Stimulated activated CD4-positive, alpha-beta T cell treated with anti-CD3 and anti-CD28 coated beads, Interleukin-1b, Interleukin-23, amount 100 ng/mL, for 48 hours (primary cell): ENCODE results near the gene FADS2.
A peak's percentile ranks its signal among the peaks of the same experiment; 100 is the strongest.
"Not testable (repeated sequence)": the region's sequence is repeated elsewhere in the genome, so short reads cannot be mapped to it uniquely, and the experiment has no call there.

Experiments used
- DNase-seq: peaks from one replicate; pipeline ENCODE4 v3.0.0-alpha.2; 2020

The FADS2 gene

DNA sequence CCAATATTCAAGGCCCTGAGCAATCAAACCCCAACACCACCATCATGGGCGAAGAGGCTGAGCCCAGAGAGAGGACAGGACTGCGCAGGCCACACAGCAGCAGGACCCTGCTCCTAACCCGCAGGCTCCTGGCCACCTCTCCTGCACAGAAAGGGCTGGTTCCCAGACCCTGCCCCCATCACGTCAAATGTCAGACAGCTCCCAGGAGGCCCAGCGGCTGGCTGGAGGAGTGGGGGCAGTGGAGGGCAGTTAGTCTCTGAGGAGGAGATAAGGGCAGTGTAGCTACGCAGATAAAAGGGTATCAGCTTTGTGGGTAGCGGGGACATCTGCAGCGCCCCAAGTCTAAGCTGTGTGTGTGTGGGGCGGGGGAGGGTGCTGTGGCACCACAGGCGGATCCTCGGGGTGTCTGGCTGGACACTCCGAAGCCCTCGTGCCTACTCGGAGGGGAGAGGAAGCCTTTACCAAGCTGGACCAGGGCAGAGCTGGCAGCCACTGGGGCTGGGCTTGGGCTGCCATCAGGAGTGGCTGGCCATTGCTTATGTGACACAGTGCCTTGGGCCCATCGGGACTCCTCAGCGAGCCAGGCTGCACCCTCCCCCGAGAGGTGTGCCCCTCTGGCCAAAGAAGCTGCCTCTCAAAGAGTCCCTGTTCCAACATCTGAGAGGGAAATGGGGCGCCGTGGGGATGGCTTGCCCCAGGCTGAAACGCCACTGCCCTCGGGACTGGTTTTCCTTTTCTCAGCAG lies 41.8 kb downstream of the FADS2 start:
- no peak for DNase-seq

DNA sequence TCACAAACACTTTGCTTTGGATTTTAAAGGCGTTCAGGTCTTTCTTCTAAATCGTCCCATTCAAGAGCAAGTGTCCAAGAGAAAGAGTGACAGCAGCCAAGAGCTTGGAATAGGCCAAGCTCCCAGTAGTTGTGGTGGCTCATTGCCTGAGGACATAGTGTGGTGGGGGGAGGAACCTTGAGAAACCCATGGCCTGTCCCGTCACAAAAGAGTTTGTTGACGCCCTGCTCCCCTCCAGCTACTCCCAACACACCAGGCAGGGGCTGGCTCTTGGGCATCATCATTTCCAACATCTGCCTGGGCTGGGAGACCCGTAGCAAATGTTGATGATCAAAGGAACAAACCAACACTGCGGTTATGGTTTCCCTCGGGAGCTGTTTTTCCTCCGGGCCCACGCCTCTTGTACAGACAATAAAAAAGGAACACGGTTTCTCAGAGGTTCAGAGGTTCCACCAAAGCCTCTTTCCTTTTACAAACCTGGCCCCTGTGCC lies 42.5 kb downstream of the FADS2 start:
- no peak for DNase-seq

DNA sequence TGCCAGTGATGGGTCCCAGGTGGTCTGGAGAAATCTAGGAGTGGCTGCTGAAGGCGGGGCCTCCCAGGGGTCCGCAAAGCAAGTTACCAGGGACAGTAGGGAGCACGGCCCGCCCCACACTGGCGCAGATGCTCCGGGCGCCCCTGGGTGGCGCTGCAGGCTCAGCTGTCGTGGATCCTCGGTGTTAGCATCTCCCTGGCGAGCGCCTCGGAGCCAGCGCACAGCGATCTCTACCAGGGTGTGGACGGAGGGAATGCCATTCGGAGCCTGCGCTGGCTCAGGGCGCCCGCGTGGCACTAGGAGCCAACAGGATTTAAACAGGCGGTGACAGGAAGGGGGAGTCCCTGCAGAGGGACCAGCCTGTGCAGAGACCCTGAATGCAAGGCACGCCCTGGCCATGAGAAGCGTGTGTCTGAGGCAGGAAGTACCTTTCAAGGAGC lies 43.1 kb downstream of the FADS2 start:
- peak; percentile 67 for DNase-seq

DNA sequence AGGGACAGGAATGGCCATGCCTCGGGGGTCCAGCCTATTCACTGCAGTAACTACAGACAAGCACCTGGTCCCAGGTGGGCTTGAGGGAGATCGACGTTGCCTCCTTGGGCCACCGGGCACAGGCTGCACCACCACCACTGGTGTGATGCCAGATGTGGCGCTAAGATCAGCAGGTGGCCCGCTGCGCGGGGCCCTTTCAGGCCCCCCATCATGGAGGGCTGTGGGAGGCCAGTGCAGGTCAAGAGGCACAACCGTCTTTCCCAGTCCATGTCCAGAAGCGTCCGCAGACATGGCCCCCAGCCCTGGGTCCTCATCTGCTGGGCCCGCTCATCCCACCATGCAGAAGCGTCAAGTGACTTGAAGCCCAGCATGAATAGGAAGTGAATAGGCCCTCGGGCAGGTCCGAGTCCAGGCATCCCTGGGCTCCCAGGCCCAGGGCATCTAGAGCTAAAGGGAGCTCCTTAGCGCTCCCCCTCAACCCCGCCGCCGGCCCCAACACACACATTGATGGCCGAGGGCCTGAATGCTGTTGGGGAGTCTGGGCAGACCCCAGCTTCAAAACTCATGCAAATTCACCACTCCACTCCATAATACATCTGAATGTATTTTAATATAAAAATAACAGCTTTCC lies 45.0 kb downstream of the FADS2 start:
- DNase-seq = no peak

DNA sequence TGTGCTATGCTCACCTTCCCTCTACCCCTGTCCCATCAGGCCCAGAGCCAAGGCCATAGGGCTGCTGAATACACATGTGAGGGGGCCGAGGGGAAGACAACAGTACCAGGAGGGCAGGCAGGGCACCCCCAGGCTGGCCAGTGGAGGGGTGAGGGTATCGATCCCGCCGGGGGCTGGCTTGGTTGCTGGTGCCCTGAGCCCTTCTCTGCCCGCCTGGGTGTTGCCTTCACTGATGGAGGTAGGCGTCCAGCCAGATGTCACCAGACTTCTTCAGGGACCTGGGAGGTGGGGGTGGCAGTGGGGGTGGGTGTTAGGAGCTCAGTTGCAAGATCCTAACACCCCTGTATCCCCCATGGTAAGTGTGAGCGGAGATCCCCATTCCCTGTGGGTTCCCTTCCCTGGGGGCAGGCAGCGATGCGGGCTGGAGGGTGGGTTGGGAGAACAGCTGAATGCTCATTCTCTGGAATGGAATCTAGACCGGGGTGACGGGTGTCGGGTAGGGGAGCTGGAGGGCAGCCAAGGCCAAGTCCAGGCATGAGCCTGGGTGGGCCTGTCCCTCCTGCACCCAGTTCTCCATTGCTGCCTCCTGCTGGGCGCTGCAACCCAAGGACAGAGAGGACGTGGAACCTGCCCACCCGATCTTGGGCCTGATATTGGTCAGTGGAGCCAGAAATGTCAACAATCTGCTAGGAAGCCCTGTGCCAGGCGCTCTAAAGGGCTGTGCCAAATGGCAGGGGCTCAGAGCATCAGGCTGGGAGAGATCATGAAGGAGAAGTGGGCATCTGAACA lies 45.7 kb downstream of the FADS2 start:
- no peak for DNase-seq

DNA sequence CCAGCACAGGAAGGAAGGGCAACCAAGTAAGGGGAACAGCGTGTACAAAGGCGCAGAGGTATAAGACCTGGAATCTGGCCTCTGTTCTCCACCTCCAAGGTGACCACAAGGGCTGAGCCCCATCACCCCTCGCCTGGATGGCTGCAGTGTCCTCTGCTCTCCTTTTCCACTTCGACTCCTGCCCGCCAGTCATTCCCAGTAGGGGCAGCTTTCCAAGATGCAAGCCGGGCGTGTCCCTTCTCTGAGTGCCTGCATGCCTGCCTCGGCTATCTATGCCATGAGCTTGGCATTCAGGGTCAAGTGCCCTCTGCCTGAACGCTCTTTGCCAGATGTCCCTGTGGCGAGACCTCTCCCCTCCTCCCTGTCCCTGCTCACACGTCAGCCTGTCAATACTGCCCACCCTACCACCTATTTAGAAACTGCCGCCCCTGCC lies 46.3 kb downstream of the FADS2 start:
- no peak for DNase-seq

DNA sequence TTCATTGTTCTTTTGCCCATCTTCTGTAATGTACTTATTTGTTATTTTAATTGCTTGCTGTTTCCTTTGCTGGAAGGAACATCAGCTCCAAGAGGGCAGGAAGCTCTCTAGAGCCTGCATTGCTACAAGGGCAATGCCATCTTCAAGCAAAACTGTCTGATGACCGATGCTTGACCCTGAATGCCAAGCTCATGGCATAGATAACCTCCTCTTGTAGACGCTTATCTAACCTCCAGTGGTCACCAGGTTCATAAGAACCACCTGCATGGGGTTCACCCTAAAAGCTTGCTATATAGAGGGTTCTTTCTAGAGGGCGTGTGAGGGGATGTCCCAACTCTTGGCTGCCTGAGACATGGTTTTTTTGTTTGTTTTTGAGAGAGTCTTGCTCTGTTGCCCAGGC lies 46.8 kb downstream of the FADS2 start:
- no peak for DNase-seq

DNA sequence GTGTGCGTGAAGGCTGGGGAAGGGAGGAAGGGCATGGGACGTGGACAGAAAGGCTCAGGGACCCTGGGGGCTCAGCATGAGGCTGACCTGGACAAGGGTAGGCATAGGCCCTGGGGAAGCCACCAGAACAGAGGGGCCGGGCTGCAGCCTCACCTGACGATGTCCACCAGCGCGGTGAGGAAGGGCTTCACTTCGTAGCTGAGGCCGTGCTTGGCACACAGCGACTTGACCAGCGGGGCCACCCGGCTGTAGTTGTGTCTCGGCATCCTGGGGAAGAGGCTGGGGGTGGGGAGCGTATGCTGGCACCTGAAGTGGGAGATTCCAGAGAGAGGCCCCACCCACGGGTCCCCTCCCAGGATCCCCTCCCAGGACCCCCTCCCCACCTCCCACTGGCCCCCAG lies 47.6 kb downstream of the FADS2 start:
- no peak for DNase-seq

DNA sequence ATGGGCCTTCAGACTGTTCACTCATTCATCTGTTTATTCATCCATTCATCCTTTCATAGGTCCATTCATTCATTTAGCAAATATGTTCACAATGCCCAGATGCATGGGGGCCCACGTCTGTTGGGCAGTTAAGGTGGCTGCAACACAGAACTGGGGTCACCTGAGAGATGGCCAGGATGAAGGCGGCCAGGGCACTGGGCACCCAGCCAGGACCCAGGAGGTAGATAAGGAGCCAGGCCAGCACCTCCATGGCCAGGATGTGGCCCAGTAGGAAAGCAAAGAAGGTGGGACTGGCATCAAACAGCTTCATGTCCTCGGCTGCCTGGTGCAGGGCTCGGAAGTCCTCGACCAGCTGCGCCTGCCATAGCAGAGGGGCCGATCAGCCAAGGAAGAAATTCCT lies 51.1 kb downstream of the FADS2 start:
- no peak for DNase-seq

DNA sequence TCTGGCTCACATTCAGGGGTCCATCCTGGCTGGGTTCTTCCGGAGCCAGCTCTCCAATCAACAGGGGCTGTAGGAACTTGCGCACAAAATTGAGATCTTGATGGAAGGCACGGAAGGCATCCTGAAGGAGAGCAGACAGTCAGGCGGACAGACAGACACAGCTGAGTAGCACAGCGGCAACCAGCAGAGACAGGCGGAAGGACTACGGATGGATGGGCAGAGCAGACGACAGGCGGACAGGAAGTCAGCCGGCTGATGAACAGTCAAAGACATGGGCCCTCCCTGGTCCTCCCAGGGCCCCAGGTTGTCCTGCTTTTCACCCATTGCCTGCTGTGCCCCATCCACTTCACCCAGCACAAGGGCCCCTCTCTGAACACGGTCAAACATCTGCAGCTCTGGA lies 51.9 kb downstream of the FADS2 start:
- DNase-seq = no peak

DNA sequence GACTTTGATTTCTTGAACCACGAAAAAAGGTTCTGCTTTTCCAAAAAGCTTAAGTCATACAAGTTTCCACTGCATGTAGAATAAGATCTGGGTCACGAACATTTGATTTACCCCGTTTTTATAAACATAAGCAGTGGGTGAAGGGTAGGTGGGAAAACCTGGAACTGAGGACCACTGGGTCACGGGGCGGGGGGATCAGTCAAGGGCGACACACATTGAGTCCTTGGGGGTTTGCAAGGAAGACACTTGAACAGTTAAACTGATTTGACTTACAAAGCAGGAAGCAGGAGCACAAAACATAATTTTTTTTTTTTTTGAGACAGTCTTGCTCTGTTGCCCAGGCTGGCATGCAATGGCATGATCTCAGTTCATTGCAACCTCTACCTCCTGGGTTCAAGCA lies 52.4 kb downstream of the FADS2 start:
- no peak for DNase-seq

DNA sequence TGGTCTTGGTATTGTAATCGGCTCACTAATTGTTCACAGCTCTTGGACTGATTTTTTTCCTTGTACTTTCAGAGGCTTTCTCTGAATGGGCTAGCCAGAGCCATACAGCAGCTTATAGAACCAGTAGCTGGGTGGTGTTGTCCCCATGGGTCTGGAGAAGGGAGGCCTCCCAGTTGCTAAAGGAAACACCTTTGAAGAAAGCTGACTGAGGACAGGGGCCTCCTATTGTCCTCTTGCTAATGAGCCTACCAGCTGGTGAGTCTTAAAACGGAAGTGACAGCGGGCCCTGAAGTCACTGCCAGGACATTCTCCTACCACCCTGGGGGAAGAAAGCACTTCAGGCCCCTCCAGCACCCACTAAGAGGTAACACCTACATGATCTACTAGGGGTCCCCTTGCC lies 53.3 kb downstream of the FADS2 start:
- DNase-seq = no peak

DNA sequence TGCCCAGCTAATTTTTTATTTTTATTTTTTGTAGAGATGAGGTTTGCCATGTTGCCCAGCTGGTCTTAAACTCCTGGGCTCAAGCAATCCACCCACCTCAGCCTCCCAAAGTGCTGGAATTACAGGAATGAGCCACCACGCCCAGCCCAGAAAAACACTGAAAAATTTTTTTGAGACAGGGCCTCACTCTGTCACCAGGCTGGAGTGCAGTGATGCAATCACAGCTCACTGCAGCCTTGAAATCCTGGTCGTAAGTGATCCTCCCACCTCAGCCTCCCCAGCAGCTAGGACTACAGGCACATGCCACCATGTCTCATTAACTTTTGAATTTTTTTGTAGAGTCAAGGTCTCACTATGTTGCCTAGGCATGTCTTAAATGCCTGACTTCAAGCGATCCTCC lies 54.2 kb downstream of the FADS2 start:
- DNase-seq = not testable (repeated sequence)

DNA sequence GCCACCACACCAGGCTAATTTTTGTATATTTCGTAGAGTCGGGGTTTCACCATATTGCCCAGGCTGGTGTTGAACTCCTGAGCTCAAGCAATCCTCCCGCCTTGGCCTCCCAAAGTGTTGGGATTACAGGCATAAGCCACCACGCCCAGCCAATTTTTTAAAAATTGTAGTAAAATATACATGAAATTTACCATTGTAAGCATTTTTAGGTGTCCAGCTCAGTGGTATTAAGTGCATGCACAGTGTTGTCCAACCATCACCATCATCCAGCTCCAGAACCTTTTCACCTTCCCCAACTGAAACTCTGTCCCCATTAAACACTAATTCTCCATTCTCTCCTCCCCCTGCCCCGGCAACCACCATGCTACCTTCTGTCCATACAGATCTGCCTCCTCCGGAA lies 54.8 kb downstream of the FADS2 start:
- DNase-seq = no peak

DNA sequence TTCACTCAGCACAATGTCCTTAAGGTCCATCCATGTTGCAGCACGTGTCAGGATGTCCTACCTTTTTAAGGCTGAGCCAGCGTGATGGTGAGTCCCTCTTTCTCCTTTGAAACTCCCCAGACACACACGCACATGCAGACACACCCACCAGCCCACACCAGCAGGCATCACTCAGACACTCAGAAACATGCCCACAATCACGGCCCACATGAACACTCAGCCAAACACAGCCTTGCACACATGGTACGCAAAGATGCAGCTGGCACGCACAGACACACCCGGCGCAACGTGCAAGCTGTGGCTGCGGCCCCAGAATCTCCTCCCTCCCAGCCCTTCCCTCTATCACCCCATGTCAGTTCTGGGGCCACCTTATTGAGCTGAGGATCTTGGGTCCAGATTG lies 55.2 kb downstream of the FADS2 start:
- no peak for DNase-seq

DNA sequence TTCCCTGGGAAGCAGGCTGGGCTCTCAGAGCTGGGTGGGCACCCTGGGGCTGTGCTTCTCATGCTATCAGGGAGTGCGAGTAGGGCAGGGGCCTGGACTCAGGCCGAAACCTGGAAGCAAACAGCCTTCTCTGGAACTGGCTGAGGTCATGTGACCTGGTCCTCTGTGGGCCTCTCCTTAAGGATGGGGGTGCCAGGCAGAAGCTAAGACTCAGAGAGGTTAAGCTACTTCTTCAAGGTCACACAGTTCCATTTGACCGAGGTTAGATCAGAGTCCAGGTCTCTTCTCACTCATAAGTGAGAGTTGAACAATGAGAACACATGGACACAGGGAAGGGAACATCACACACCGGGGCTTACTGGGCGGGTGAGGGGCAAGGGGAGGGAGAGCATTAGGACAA lies 55.8 kb downstream of the FADS2 start:
- no peak for DNase-seq

DNA sequence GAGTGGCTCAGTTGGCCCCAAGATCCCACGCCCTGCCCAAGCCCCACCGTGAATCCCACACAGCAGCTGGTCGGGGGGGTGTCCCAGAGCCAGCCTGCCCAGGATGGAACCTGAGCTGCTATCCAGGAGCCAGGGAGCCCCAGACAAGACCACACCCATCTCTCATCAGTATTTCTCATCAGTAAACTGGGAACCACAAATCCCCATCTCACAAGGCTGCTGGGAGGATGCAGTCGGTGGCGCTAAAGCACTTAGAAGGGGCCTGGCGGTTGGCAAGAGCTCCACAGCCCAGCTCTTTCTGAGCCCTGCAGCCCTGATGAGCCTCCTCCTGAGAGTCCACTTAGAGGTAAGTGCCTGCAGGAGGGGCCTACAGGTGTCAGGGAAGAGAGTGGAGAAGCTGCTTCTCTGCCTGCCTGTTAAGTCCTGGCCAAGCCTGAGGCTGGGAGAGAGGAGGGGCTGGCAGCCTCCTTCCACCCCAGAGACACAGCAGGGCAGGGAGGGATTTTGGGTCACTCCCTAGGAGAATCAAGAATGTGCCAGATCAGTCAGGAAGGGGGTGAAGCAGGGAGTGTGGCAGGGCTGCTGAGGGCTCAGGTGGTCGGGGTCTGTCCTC lies 57.2 kb downstream of the FADS2 start:
- DNase-seq = no peak

DNA sequence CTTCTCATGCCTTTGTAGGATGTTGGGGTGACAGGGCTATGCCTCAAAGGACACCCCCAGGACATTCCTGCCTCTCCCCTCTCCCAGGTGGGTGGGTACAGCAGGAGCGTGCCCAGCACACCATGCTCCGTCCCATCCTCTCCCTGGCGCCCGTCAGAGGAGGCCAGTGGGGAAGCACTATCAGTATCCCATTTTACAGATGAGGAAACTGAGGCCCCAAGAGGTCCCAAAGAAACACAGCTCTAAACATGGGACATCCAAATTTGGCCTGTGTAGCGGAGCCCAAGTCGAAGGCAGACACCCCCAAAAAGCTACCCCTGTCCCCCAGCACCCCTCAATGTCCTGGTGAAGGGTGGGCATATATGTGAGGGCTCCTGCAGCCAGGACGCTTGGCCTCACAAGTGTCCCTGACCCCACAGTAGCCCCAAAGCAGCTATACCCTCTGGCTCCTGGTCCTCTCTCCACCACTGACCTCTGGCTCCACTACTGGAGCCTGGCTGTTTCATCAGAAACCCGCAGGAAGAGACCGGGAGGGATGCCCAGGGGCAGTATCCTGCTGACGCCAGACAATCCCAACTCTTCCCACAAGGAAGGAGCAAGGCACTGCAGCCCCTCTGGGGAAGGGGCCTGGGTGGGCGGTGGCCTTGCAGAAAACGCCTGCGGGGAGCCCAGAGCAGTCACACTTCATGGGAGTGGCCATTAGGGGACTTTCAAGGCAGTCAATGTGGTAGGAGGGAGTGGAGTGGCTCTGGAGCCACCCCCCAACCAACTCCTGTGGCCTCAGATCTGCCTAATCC lies 57.9 kb downstream of the FADS2 start:
- DNase-seq = no peak

DNA sequence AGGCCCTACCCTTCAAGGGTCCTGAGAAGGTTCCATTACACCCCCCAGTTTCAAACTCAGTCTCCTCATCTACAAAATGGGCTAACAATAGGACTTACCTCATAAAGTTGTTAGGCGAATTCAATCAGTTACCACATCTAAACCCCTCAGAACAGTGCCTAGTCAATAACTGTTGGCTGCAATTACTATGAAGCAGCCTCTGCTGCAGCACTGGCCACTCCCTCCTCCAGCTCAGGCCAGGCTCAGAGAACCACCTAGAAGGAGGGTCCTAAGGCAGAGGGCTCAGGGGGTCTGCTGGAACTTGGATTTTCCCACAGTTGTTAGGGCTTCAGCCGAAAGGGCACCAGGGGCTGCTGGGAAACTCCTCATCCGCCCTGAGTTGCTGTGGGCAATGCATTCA lies 58.5 kb downstream of the FADS2 start:
- no peak for DNase-seq

DNA sequence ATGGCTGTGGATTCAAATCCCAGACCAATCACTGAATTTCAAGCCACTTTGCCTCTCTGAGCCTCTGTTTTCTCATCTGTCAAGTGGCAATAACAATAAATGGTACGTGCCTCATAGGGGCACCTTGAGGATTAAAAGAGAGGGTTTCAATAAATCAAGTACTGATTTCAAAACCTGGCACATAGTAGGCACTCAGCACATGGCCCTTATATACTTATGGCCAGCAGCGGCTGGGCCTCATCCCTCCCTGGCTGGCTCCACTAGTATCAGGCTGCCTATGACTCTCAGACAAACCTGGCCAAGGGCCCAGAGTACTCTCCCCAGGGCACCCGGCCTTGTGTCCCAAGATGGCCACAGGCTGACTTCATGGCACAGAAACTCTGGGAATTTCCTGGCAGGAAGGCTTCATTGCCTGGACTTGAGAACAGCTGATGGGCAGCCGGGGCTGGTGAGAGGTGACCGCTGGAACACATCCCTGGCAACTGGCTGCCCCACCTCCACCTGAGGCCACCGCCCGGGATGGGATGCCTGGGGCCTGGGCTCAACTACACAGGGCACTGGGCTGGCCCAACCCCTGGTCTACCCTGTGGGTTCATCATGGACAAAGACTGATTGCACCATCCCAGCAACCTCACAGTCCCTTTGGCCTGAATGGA lies 59.9 kb downstream of the FADS2 start:
- no peak for DNase-seq

DNA sequence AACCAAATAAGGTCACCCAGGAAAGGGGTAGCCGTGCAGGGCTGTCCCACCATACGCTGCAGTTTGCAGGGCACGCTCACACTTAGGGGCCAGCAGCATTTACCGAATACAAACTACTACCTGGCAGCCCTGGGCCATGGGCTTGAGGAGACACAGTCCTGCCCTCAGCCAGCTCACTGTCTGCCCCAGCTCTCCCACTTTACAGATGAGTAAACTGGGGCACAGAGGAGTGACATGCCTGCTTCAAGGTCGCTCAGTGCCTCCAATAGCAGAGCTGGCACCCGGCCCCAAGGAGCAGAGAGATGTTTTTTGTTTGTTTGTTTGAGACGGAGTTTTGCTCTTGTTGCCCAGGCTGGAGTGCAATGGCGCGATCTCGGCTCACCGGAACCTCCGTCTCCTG lies 60.5 kb downstream of the FADS2 start:
- no peak for DNase-seq

DNA sequence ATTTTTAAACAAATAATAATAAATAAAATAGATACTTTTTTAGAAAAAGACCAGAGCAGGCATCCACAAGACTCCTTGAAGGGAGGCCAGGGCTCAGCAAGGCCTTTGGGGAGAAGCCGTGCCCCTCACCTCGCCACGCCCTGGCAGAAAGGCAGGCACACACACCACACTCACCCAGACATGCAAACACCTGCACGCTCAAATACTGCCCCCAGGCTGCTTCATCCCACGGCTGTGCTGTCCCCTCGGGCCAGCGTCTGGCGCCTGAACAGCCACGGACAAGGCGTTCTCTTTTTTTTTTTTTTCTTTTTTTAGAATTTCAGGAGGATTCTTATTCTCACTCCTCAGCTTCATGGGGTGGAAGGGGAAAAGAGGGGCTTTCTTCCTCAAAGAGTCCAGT lies 61.7 kb downstream of the FADS2 start:
- DNase-seq = no peak
